HEK293 (cell line): Measurements from ENCODE around the gene ALMS1.

Experiments used
- RBAK ChIP-seq: fragments of 450-650 bp; formaldehyde crosslinking; IDR thresholded peaks from 2 replicates; pipeline ENCODE4 v1.5.1; 2016; ENCODE audit warnings: missing biosample characterization, missing genetic modification characterization
- SCRT2 ChIP-seq: fragments of 450-650 bp; formaldehyde crosslinking; IDR thresholded peaks from 2 replicates; pipeline ENCODE4 v1.5.1; 2016; ENCODE audit warnings: missing biosample characterization, missing genetic modification characterization
- SETDB1 ChIP-seq: IDR thresholded peaks from one replicate; pipeline ENCODE4 v1.6.1; 2017; ENCODE audit warnings: mild to moderate bottlenecking, low read length, moderate library complexity, mixed read lengths; ENCODE audit not compliant: insufficient read length
- ZBTB17 ChIP-seq: fragments of 450-650 bp; formaldehyde crosslinking; IDR thresholded peaks from 2 replicates; pipeline ENCODE4 v1.5.1; 2016; ENCODE audit warnings: missing biosample characterization, missing genetic modification characterization
- ZNF391 ChIP-seq: fragments of 450-650 bp; formaldehyde crosslinking; IDR thresholded peaks from 2 replicates; pipeline ENCODE4 v1.5.1; 2016; ENCODE audit warnings: low read depth, missing biosample characterization, missing genetic modification characterization, borderline replicate concordance
- ZNF558 ChIP-seq: fragments of 450-650 bp; formaldehyde crosslinking; IDR thresholded peaks from 2 replicates; pipeline ENCODE4 v1.5.1; 2016; ENCODE audit warnings: missing biosample characterization, missing genetic modification characterization
- ZNF600 ChIP-seq: fragments of 450-650 bp; formaldehyde crosslinking; IDR thresholded peaks from 2 replicates; pipeline ENCODE4 v1.5.1; 2016; ENCODE audit warnings: missing biosample characterization, missing genetic modification characterization
- TF ChIP-seq, protein P1 (sequence below): fragments of 450-650 bp; formaldehyde crosslinking; IDR thresholded peaks from 2 replicates; pipeline ENCODE4 v1.5.1; 2016; ENCODE audit warnings: missing biosample characterization, missing genetic modification characterization
- TF ChIP-seq, protein P2 (sequence below): fragments of 450-650 bp; formaldehyde crosslinking; IDR thresholded peaks from 2 replicates; pipeline ENCODE4 v1.5.1; 2016; ENCODE audit warnings: missing biosample characterization, missing genetic modification characterization
- TF ChIP-seq, protein P3 (sequence below): fragments of 450-650 bp; formaldehyde crosslinking; IDR thresholded peaks from 2 replicates; pipeline ENCODE4 v1.5.1; 2016; ENCODE audit warnings: missing biosample characterization, missing genetic modification characterization

DNA sequence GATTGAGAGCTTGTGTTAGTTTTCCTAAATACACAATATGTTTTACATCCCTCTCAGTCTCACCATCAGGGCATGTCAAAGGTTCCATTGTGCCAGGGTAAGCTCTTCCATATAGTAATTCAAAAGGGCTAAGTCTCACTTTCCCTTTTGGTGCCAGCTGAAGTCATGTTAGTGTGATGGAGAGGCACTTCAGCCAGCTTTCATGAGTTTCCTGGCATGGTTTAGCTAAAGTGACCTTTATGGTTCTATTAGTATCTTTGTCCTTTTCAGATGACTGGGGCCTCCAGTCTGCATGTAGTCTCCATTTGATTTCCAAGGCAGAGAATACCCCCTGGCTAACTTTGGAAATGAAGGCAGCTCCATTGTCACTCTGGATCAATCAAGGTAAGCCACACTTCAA is 229.4 kb downstream of the ALMS1 start:
- TF ChIP-seq, protein P1, sequence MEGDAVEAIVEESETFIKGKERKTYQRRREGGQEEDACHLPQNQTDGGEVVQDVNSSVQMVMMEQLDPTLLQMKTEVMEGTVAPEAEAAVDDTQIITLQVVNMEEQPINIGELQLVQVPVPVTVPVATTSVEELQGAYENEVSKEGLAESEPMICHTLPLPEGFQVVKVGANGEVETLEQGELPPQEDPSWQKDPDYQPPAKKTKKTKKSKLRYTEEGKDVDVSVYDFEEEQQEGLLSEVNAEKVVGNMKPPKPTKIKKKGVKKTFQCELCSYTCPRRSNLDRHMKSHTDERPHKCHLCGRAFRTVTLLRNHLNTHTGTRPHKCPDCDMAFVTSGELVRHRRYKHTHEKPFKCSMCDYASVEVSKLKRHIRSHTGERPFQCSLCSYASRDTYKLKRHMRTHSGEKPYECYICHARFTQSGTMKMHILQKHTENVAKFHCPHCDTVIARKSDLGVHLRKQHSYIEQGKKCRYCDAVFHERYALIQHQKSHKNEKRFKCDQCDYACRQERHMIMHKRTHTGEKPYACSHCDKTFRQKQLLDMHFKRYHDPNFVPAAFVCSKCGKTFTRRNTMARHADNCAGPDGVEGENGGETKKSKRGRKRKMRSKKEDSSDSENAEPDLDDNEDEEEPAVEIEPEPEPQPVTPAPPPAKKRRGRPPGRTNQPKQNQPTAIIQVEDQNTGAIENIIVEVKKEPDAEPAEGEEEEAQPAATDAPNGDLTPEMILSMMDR (tag by site-specific recombination), result no peak
- no peak for TF ChIP-seq ZNF558
- no peak for TF ChIP-seq SCRT2 (tag by site-specific recombination)
- TF ChIP-seq ZNF391 (tag by site-specific recombination), result no peak
- no peak for TF ChIP-seq RBAK (tag by site-specific recombination)
- no peak for TF ChIP-seq ZBTB17 (tag by site-specific recombination)
- no peak for TF ChIP-seq SETDB1
- no peak for TF ChIP-seq ZNF600 (tag by site-specific recombination)
- TF ChIP-seq, protein P2, sequence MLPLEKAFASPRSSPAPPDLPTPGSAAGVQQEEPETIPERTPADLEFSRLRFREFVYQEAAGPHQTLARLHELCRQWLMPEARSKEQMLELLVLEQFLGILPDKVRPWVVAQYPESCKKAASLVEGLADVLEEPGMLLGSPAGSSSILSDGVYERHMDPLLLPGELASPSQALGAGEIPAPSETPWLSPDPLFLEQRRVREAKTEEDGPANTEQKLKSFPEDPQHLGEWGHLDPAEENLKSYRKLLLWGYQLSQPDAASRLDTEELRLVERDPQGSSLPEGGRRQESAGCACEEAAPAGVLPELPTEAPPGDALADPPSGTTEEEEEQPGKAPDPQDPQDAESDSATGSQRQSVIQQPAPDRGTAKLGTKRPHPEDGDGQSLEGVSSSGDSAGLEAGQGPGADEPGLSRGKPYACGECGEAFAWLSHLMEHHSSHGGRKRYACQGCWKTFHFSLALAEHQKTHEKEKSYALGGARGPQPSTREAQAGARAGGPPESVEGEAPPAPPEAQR (tag by site-specific recombination), result no peak
- TF ChIP-seq, protein P3, sequence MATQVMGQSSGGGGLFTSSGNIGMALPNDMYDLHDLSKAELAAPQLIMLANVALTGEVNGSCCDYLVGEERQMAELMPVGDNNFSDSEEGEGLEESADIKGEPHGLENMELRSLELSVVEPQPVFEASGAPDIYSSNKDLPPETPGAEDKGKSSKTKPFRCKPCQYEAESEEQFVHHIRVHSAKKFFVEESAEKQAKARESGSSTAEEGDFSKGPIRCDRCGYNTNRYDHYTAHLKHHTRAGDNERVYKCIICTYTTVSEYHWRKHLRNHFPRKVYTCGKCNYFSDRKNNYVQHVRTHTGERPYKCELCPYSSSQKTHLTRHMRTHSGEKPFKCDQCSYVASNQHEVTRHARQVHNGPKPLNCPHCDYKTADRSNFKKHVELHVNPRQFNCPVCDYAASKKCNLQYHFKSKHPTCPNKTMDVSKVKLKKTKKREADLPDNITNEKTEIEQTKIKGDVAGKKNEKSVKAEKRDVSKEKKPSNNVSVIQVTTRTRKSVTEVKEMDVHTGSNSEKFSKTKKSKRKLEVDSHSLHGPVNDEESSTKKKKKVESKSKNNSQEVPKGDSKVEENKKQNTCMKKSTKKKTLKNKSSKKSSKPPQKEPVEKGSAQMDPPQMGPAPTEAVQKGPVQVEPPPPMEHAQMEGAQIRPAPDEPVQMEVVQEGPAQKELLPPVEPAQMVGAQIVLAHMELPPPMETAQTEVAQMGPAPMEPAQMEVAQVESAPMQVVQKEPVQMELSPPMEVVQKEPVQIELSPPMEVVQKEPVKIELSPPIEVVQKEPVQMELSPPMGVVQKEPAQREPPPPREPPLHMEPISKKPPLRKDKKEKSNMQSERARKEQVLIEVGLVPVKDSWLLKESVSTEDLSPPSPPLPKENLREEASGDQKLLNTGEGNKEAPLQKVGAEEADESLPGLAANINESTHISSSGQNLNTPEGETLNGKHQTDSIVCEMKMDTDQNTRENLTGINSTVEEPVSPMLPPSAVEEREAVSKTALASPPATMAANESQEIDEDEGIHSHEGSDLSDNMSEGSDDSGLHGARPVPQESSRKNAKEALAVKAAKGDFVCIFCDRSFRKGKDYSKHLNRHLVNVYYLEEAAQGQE (tag by site-specific recombination), result no peak
